ENCODE results near the gene DNAJC3. TPM values are rescaled to one million over a fixed set of nuclear protein-coding genes. Genes with fewer than 3 reads are reported as not detected.

DNAJC3 gene
- polyA plus RNA-seq, 1 of the 3 experiments (the other 2 are of a cell fraction) = 5.8 TPM

DNA sequence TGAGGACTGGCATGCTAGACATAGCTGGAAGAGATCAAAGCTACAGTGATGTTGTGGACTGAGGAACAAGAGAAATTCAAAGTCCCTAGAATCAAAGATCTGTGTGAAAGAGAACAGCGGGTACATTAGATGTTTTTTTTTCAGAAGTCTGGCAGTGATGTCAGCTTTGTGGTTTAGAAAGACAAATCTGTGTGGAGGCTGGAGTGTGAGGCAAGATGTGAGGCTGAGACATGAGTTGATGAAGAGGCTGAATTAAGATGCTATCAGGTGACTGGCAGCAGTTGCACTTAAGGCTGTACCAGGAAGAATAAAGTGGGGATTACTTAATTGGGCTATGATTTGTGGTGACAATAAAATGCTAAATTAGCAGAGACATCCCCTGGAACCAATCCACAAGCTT, 46.5 kb downstream of the DNAJC3 start:
- ChIA-PET CTCF (interaction anchor here (0.9 kb wide), 1 partner anchor 11 kb away, joined by 3 read pairs; no protein-coding TSS in a partner anchor), POLR2A (no interaction called here)
- Histone ChIP-seq H3K9me3 (no peaks in the 10 kb centered on the region), H3K36me3 (replicated peaks in 1 of 2; ENCODE audit: control insufficient read depth in 1 of 2, insufficient read depth in 2 of 2, low read length in 1 of 2) (peaks cover 4 to 9% of the 10 kb centered on the region in 2 experiments), H3K9ac (no peak overlapping the region), H3K27ac (ENCODE audit: low read depth in 2 of 2, low read length in 1 of 2) (no peak overlapping the region), H3K9me2 (no peaks in the 10 kb centered on the region), H3K4me2 (no peak overlapping the region), H3K4me3 (ENCODE audit: low read depth in 2 of 2, low read length in 1 of 2) (no peak overlapping the region), H3K79me2 (ENCODE audit: insufficient read depth) (peaks cover 6% of the 10 kb centered on the region), H3K27me3 (ENCODE audit: insufficient read depth) (no peaks in the 10 kb centered on the region), H2AFZ (ENCODE audit: low read depth) (no peak overlapping the region), H3K4me1 (ENCODE audit: control insufficient read depth in 1 of 2, insufficient read depth in 2 of 2, low read depth in 1 of 2, low read length in 1 of 2) (no peaks in the 10 kb centered on the region), H3F3A (replicated peaks; ENCODE audit: insufficient read depth) (no peaks in the 10 kb centered on the region), H4K20me1 (ENCODE audit: insufficient read depth) (no peaks in the 10 kb centered on the region)
- no peak for DNase-seq
- WGBS (ENCODE audit: low lambda C conversion rate) = 90% methylated on average over 1 of the region's 1 CpG
- TF ChIP-seq CHD2 (IDR thresholded peaks at IDR 0.05; ENCODE audit: low read length, partially characterized antibody) = no peak
- TF ChIP-seq GABPA (IDR thresholded peaks at IDR 0.05; ENCODE audit: low read depth) = no peak
- no peak for TF ChIP-seq NRF1 (IDR thresholded peaks at IDR 0.05; ENCODE audit: low read depth, low read length)
- no peak for TF ChIP-seq ZBTB33 (IDR thresholded peaks at IDR 0.05; ENCODE audit: borderline replicate concordance, low read depth)
- TF ChIP-seq MEF2A (IDR thresholded peaks at IDR 0.05; ENCODE audit: borderline replicate concordance, low read depth) = no peak
- TF ChIP-seq SIN3A (IDR thresholded peaks at IDR 0.05; ENCODE audit: borderline replicate concordance, low read depth, low read length) = no peak
- no peak for TF ChIP-seq NFIC (IDR thresholded peaks at IDR 0.05; ENCODE audit: borderline replicate concordance)
- TF ChIP-seq, protein P1, sequence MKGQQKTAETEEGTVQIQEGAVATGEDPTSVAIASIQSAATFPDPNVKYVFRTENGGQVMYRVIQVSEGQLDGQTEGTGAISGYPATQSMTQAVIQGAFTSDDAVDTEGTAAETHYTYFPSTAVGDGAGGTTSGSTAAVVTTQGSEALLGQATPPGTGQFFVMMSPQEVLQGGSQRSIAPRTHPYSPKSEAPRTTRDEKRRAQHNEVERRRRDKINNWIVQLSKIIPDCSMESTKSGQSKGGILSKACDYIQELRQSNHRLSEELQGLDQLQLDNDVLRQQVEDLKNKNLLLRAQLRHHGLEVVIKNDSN (IDR thresholded peaks at IDR 0.05; ENCODE audit: borderline replicate concordance, low read depth) = no peak
- no peak for TF ChIP-seq FOXJ3 (CRISPR knock-in tag; IDR thresholded peaks at IDR 0.05)
- no peak for TF ChIP-seq PBX3 (IDR thresholded peaks at IDR 0.05)
- TF ChIP-seq CTCF (IDR thresholded peaks at IDR 0.05) = no peak

DNA sequence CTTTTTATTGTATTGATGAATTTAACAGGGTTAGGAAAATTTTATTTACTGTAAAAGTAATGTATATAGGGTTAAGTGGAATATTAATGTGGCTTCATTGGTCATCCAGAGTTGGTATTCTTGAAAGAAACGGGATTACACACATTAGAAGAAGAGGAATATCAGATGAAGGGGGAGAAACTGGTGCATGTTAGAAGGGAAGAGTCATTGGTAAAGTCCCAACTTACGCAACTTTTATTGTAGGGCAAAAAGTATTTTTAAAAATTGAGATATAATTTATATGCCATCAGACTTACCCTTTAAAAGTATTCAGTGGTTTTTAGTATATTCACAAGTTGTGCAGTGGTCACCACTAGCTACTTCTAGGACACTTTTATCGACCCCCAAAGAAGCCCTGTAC, 47.3 kb downstream of the DNAJC3 start:
- no peaks in the 10 kb centered on the region for H3K4me1 ChIP-seq (ENCODE audit: control insufficient read depth in 1 of 2, insufficient read depth in 2 of 2, low read depth in 1 of 2, low read length in 1 of 2)
- no peak overlapping the region for H3K9ac ChIP-seq
- no peaks in the 10 kb centered on the region for H3F3A ChIP-seq (replicated peaks; ENCODE audit: insufficient read depth)
- H3K4me3 ChIP-seq (ENCODE audit: low read depth in 2 of 2, low read length in 1 of 2) = no peak overlapping the region; a peak in 1 of 4 replicates
- H2AFZ ChIP-seq (ENCODE audit: low read depth) = no peak overlapping the region
- no peaks in the 10 kb centered on the region for H3K9me3 ChIP-seq
- no peaks in the 10 kb centered on the region for H4K20me1 ChIP-seq (ENCODE audit: insufficient read depth)
- WGBS (ENCODE audit: low lambda C conversion rate) = 91% methylated on average over 3 of the region's 3 CpGs
- POLR2A ChIA-PET = no interaction called here
- H3K36me3 ChIP-seq (replicated peaks in 1 of 2; ENCODE audit: control insufficient read depth in 1 of 2, insufficient read depth in 2 of 2, low read length in 1 of 2) = peaks cover 4 to 9% of the 10 kb centered on the region in 2 experiments
- no peak overlapping the region for H3K27ac ChIP-seq (ENCODE audit: low read depth in 2 of 2, low read length in 1 of 2)
- H3K27me3 ChIP-seq (ENCODE audit: insufficient read depth) = no peaks in the 10 kb centered on the region
- no peaks in the 10 kb centered on the region for H3K9me2 ChIP-seq
- no peak for DNase-seq
- peaks cover 7% of the 10 kb centered on the region for H3K79me2 ChIP-seq (ENCODE audit: insufficient read depth)
- CTCF ChIA-PET = no interaction called here
- H3K4me2 ChIP-seq = no peak overlapping the region
- no peak for TF ChIP-seq MEF2A (IDR thresholded peaks at IDR 0.05; ENCODE audit: borderline replicate concordance, low read depth)
- TF ChIP-seq JUND (IDR thresholded peaks at IDR 0.05) = no peak
- TF ChIP-seq PBX3 (IDR thresholded peaks at IDR 0.05) = no peak
- no peak for TF ChIP-seq RFX5 (IDR thresholded peaks at IDR 0.05; ENCODE audit: low read length)
- TF ChIP-seq TAF1 (IDR thresholded peaks at IDR 0.05; ENCODE audit: borderline replicate concordance, low read depth, low read length) = no peak
- TF ChIP-seq CTCF (IDR thresholded peaks at IDR 0.05) = no peak
- no peak for TF ChIP-seq FOXJ3 (CRISPR knock-in tag; IDR thresholded peaks at IDR 0.05)
- TF ChIP-seq ZBTB33 (IDR thresholded peaks at IDR 0.05; ENCODE audit: borderline replicate concordance, low read depth) = no peak
- TF ChIP-seq MXI1 (IDR thresholded peaks at IDR 0.05; ENCODE audit: low read depth, low read length) = no peak
